Measurements from ENCODE around the gene PRR23E. TPM values are rescaled to one million over a fixed set of nuclear protein-coding genes. Genes with fewer than 3 reads are reported as not detected.

PRR23E gene
- total RNA-seq, 1 donor from 2014 or later: not detected

DNA sequence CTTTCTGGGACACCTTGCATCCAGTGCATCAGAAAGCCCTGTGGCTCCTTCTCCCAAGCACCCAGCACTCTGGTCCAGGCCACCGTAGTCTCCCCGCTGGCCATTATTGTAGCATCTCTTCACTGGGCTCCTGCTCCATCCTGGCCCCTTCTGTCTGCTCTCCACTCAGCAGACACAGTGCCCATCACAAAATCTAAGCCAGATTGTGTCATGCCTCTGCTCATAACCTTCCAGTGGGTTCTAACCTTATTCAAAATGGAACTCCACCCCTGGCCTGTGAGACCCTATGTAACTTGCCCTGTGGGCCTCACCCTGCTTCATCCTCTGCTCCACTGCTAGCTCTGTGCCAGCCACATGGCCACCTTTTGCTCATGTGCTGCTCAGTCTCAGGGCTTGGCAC, 31.7 kb upstream of the PRR23E start:
- no peaks in the 10 kb centered on the region for H3K4me1 Mint-ChIP-seq (ENCODE audit: low read depth)
- DNase-seq (ENCODE audit: low spot score): peak; percentile 38
- no peaks in the 10 kb centered on the region for H3K36me3 Mint-ChIP-seq (ENCODE audit: low read depth)
- no peak overlapping the region for H3K4me3 Mint-ChIP-seq (ENCODE audit: unreplicated experiment)
- H3K9me3 Mint-ChIP-seq (ENCODE audit: low read depth): no peaks in the 10 kb centered on the region
- peaks cover 25% of the 10 kb centered on the region for H3K27me3 Mint-ChIP-seq (ENCODE audit: low read depth)
- TF ChIP-seq, protein P1, sequence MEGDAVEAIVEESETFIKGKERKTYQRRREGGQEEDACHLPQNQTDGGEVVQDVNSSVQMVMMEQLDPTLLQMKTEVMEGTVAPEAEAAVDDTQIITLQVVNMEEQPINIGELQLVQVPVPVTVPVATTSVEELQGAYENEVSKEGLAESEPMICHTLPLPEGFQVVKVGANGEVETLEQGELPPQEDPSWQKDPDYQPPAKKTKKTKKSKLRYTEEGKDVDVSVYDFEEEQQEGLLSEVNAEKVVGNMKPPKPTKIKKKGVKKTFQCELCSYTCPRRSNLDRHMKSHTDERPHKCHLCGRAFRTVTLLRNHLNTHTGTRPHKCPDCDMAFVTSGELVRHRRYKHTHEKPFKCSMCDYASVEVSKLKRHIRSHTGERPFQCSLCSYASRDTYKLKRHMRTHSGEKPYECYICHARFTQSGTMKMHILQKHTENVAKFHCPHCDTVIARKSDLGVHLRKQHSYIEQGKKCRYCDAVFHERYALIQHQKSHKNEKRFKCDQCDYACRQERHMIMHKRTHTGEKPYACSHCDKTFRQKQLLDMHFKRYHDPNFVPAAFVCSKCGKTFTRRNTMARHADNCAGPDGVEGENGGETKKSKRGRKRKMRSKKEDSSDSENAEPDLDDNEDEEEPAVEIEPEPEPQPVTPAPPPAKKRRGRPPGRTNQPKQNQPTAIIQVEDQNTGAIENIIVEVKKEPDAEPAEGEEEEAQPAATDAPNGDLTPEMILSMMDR (IDR thresholded peaks at IDR 0.05): no peak
- H3K27ac Mint-ChIP-seq (ENCODE audit: unreplicated experiment): no peak overlapping the region

DNA sequence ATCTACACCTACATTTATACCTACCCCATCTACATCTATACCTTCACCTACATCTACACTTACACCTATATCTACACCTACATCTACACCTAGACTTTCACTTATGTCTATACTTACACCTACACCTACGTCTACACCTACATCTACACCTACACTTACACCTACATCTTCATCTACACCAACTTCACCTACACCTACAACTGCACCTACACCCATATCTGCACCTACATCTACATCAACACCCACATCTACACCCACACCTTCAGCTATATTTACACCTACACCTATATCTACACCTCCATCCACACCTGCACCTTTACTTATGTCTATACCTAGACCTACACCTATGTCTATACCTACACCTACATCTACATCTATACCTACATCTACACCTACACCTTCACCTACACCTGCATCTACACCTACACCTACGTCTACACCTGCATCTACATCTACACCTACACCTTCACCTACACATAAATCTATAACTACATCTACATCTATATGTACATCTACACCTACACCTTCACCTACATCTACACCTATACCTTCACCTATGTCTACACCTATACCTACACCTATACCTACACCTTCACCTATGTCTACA, 30.9 kb upstream of the PRR23E start:
- H3K27me3 Mint-ChIP-seq (ENCODE audit: low read depth): peaks cover 25% of the 10 kb centered on the region
- no peak overlapping the region for H3K4me3 Mint-ChIP-seq (ENCODE audit: unreplicated experiment)
- no peaks in the 10 kb centered on the region for H3K4me1 Mint-ChIP-seq (ENCODE audit: low read depth)
- no peak for DNase-seq (ENCODE audit: low spot score)
- TF ChIP-seq, protein P1 (IDR thresholded peaks at IDR 0.05): no peak
- no peak overlapping the region for H3K27ac Mint-ChIP-seq (ENCODE audit: unreplicated experiment)
- no peaks in the 10 kb centered on the region for H3K9me3 Mint-ChIP-seq (ENCODE audit: low read depth)
- no peaks in the 10 kb centered on the region for H3K36me3 Mint-ChIP-seq (ENCODE audit: low read depth)

DNA sequence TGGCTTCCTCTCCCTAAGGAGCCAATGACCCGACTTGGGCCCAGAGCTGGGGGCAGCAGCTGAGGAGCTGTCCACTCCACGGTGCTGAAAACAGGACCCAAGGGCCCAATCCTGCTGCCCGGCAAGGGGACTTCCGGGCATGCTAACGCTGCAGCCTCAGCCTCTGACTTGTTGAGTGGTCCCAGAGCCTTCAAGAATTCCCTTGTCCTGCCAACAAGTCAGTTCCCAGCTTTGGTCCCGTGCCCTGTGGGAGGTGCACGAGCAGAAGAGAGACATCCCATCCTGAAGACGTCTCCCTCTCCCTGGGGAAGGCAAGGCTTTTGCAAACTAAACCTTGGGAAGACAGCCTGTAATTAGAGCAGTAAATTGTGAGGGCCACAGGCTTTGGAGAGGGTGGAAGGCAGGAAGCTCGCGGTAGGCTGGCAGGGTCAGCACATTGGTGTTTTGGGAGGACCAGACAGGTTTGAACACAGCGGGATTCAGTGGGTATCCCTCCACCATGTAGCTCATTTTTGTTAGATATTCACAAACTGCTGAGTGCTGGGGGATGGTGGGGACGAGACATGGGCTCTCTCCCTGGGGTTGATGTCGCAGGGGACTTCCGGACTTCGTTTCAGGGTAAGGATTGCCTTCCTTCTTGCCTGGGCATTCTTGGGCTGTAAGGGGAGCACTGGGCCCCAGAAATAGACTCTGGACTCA, 29.8 kb upstream of the PRR23E start:
- Mint-ChIP-seq H3K36me3 (ENCODE audit: low read depth) (no peaks in the 10 kb centered on the region), H3K27me3 (ENCODE audit: low read depth) (peaks cover 28% of the 10 kb centered on the region), H3K9me3 (ENCODE audit: low read depth) (no peaks in the 10 kb centered on the region), H3K4me1 (ENCODE audit: low read depth) (no peaks in the 10 kb centered on the region), H3K27ac (ENCODE audit: unreplicated experiment) (no peak overlapping the region), H3K4me3 (ENCODE audit: unreplicated experiment) (no peak overlapping the region)
- DNase-seq (ENCODE audit: low spot score): peak; percentile 48
- TF ChIP-seq, protein P1 (IDR thresholded peaks at IDR 0.05): no peak

DNA sequence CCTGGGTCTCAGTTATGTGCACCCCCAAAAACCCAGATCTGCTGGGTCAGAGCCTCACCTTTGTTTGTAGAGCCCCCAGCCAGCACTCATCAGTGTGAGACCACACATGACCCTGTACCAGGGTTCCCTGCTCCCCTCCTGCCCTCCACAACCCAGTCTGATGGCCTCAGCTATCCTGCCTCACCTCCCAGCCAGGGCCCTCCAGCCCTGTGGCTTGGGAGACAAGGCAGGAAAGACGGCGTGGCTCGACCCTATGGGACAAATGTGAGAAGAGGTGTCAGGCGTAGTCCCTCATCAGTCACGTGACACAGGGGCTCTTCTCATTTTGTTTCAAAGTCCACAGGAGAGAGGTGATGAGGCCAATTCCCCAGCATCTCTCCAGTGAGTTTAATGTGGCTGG, 28.3 kb upstream of the PRR23E start:
- peaks cover 39% of the 10 kb centered on the region for H3K27me3 Mint-ChIP-seq (ENCODE audit: low read depth)
- no peaks in the 10 kb centered on the region for H3K9me3 Mint-ChIP-seq (ENCODE audit: low read depth)
- no peak overlapping the region for H3K27ac Mint-ChIP-seq (ENCODE audit: unreplicated experiment)
- H3K36me3 Mint-ChIP-seq (ENCODE audit: low read depth): no peaks in the 10 kb centered on the region
- no peak overlapping the region for H3K4me3 Mint-ChIP-seq (ENCODE audit: unreplicated experiment)
- no peaks in the 10 kb centered on the region for H3K4me1 Mint-ChIP-seq (ENCODE audit: low read depth)
- peak; percentile 68 for DNase-seq (ENCODE audit: low spot score)
- TF ChIP-seq, protein P1 (IDR thresholded peaks at IDR 0.05): no peak

DNA sequence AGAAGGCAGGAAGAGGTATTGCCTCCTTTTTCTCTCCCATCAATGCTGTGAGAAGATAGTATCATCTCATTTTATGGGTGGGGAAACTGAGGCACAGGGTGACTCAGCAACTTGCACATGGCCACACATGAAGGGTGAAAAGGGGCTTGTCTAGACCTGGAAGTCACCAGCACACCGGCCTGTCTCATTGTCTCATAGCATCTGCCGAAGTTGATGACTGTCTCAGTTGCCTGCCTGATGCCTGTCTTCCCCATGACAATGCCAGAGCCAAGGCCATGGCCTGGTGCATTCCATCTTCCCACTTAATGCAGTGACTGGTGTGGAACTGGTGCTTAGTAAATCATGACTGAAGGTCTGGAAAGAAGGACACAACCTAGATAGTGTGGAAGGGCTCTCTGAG, 27.9 kb upstream of the PRR23E start:
- TF ChIP-seq, protein P1 (IDR thresholded peaks at IDR 0.05): no peak
- Mint-ChIP-seq H3K4me3 (ENCODE audit: unreplicated experiment) (no peak overlapping the region), H3K27ac (ENCODE audit: unreplicated experiment) (no peak overlapping the region), H3K4me1 (ENCODE audit: low read depth) (no peaks in the 10 kb centered on the region), H3K36me3 (ENCODE audit: low read depth) (no peaks in the 10 kb centered on the region), H3K9me3 (ENCODE audit: low read depth) (no peaks in the 10 kb centered on the region), H3K27me3 (ENCODE audit: low read depth) (peaks cover 43% of the 10 kb centered on the region)
- peak; percentile 44 for DNase-seq (ENCODE audit: low spot score)

Data from chondrocyte (in vitro differentiated cells).